Measurements from ENCODE around the gene CNTNAP5. TPM values are rescaled to one million over a fixed set of nuclear protein-coding genes. Genes with fewer than 3 reads are reported as not detected.

The CNTNAP5 gene
- total and polyA plus RNA-seq, 9 of the 15 experiments (the other 6 are each of a cell fraction or from before 2014, with no cell fraction given): not detected

DNA sequence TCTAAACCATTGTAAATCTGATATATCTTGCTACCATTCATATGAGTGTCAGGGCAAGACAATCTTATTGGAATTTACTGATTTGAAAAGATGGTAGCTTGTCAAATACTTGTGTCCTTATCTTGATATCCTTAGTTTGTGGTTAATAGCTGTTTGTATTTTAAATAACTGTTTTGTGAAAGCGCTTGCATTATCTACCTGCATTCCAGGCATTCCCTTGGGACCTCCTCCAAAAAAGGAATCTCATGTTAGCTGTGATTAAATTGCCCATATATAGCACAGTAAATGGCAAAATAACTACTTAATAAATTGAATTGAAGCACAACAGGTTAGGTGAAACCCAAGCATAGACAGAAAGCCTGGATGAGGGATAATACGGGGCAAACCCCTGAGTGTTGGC is 13.9 kb downstream of the CNTNAP5 start:
- no peak for TF ChIP-seq ZNF282 (CRISPR knock-in tag; IDR thresholded peaks at IDR 0.05)
- no peak for TF ChIP-seq DDX20 (tag; IDR thresholded peaks at IDR 0.05; ENCODE audit: low read depth)
- TF ChIP-seq NR2C2 (CRISPR knock-in tag; IDR thresholded peaks at IDR 0.05): no peak
- TF ChIP-seq NR2C2 (tag; IDR thresholded peaks at IDR 0.05): no peak
- TF ChIP-seq, protein P1, sequence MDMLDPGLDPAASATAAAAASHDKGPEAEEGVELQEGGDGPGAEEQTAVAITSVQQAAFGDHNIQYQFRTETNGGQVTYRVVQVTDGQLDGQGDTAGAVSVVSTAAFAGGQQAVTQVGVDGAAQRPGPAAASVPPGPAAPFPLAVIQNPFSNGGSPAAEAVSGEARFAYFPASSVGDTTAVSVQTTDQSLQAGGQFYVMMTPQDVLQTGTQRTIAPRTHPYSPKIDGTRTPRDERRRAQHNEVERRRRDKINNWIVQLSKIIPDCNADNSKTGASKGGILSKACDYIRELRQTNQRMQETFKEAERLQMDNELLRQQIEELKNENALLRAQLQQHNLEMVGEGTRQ (CRISPR knock-in tag; IDR thresholded peaks at IDR 0.05): no peak
- TF ChIP-seq TCF15 (CRISPR knock-in tag; IDR thresholded peaks at IDR 0.05): no peak
- TF ChIP-seq, protein P2, sequence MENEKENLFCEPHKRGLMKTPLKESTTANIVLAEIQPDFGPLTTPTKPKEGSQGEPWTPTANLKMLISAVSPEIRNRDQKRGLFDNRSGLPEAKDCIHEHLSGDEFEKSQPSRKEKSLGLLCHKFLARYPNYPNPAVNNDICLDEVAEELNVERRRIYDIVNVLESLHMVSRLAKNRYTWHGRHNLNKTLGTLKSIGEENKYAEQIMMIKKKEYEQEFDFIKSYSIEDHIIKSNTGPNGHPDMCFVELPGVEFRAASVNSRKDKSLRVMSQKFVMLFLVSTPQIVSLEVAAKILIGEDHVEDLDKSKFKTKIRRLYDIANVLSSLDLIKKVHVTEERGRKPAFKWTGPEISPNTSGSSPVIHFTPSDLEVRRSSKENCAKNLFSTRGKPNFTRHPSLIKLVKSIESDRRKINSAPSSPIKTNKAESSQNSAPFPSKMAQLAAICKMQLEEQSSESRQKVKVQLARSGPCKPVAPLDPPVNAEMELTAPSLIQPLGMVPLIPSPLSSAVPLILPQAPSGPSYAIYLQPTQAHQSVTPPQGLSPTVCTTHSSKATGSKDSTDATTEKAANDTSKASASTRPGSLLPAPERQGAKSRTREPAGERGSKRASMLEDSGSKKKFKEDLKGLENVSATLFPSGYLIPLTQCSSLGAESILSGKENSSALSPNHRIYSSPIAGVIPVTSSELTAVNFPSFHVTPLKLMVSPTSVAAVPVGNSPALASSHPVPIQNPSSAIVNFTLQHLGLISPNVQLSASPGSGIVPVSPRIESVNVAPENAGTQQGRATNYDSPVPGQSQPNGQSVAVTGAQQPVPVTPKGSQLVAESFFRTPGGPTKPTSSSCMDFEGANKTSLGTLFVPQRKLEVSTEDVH (IDR thresholded peaks at IDR 0.05; ENCODE audit: low read depth, partially characterized antibody): no peak
- no peak for TF ChIP-seq NR1H2 (CRISPR knock-in tag; IDR thresholded peaks at IDR 0.05)
- TF ChIP-seq PHB2 (IDR thresholded peaks at IDR 0.05; ENCODE audit: low read depth): no peak
- no peak for TF ChIP-seq ZNF77 (CRISPR knock-in tag; IDR thresholded peaks at IDR 0.05)
- ChIA-PET POLR2A (no interaction called here), CTCF (ENCODE audit: low intra/inter-chr PET ratio) (no interaction called here)
- BruUV-seq (replicated peaks): no TSS peak
- in situ Hi-C loops (cut with MboI): no loop called here
- no peak for ATAC-seq
- no peak overlapping the region for H3K9ac ChIP-seq (ENCODE audit: insufficient read depth in 1 of 2, low read depth in 2 of 2, low read length in 2 of 2)
- H3K27ac ChIP-seq (ENCODE audit: extremely low read depth, low read depth, low read length): no peak overlapping the region
- no peak for FAIRE-seq
- WGBS (ENCODE audit: insufficient coverage, low coverage, missing lambda C conversion rate): 0% methylated on average over 2 of the region's 2 CpGs
- no peak overlapping the region for H3K4me3 ChIP-seq
- H3K79me2 ChIP-seq (ENCODE audit: control insufficient read depth, insufficient read depth, low read length): no peaks in the 10 kb centered on the region
- no peaks in the 10 kb centered on the region for H3K4me1 ChIP-seq (replicated peaks in 1 of 2; ENCODE audit: control insufficient read depth in 2 of 2, insufficient read depth in 2 of 2, low read length in 2 of 2)
- H3K9me1 ChIP-seq (ENCODE audit: control insufficient read depth, insufficient read depth, low read length): no peaks in the 10 kb centered on the region
- H2AFZ ChIP-seq (ENCODE audit: low read depth, low read length): no peak overlapping the region
- H3K36me3 ChIP-seq (ENCODE audit: control insufficient read depth, insufficient read depth, low read length): no peaks in the 10 kb centered on the region
- no peaks in the 10 kb centered on the region for H3K27me3 ChIP-seq (ENCODE audit: control insufficient read depth in 2 of 2, insufficient read depth in 2 of 2, low read length in 2 of 2)
- intact Hi-C loops (cut with micrococcal nuclease): no loop called here
- no peak for DNase-seq (ENCODE audit: extremely low read depth in 1 of 4, low spot score in 3 of 4)
- H3K9me3 ChIP-seq (replicated peaks; ENCODE audit: control insufficient read depth, insufficient read depth, low read depth, low read length): no peaks in the 10 kb centered on the region
- no peaks in the 10 kb centered on the region for H4K20me1 ChIP-seq (replicated peaks; ENCODE audit: control insufficient read depth, insufficient read depth, low read length)
- no peak overlapping the region for H3K4me2 ChIP-seq (ENCODE audit: insufficient read depth, low read length)

Data from K562 (cell line).